Stimulated activated CD4-positive, alpha-beta T cell treated with anti-CD3 and anti-CD28 coated beads, Interleukin-4, amount 100 ng/mL, for 48 hours (primary cell): ENCODE data around the gene CRB3.
A peak's percentile ranks its signal among the peaks of the same experiment; 100 is the strongest.
"Not testable (repeated sequence)": the region's sequence is repeated elsewhere in the genome, so short reads cannot be mapped to it uniquely, and the experiment has no call there.

Experiments used
- DNase-seq, 2 donors: peaks; one replicate each; pipeline ENCODE4 v3.0.0-alpha.2; 2020; ENCODE audit warnings: low read depth in 2 of 2

The CRB3 gene

DNA sequence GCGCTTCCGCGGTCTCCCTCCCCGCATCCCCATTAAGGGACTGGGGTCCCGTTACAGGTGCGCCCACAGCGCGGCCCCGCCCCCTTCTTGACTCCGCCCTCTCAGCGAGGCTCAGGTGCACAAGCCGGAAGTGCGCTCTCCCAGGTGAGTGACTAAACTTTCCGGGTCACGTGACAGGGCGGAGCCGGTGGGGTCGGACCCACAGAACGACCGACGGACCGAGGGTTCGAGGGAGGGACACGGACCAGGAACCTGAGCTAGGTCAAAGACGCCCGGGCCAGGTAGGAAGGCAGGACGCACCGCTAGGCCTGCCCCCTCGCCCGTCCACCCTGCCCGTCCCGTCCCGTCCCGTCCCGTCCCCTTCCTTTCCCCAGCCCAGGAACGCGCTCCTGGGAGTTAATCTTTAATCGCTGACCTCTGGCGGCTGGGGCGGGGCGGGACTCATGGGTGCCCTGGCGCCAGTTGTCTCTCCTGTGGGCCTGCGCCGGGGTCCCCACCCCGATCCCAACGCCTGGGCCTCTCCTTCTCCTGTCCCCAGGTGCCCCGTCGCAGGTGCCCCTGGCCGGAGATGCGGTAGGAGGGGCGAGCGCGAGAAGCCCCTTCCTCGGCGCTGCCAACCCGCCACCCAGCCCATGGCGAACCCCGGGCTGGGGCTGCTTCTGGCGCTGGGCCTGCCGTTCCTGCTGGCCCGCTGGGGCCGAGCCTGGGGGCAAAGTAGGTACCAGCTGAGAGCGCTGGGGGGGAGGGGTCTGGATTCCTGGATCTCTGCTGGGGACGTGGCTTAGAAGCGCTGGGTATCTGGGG, at the start of gene CRB3:
CRB3 (plus strand) TSS at position 202 of the 804 bp plus-strand sequence; CDS start at position 633, 431 bp downstream.
- peak in 1 of 2 donors; percentile 22 for DNase-seq

- no peak for DNase-seq
Measured at GRCh38 chr19:6414793-6415590, 49.1 kb upstream of the CRB3 start.

DNA sequence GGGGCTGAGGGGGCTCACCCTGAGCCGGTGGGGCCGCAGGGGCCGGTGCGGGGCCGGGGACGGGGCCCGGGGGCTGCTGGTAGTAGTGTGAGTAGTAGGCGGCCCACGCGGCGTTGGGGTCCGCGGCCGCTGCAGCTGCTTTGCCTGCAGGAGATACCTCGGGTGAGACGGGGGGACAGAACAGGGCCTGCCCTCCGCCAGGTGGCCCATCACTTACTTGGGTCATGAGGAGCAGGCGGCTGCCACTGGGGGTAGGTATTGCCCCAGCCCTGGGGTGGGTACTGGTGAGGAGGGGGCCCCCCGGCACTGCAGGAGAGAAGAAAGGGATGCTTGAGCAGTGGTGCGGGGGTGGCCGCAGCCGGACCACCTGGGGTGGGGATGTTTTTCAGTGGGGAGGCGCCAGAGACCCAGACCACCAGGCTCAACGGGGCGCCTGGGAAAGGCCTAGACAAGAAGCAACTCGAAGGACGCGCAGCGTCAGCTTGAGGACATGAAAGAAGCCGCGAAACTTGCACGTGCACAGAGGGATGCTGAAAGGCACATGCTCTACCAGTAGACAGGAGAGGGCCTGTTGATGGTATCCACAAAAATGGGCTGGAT, 48.4 kb upstream of the CRB3 start:
- no peak for DNase-seq

- DNase-seq, result no peak
Measured at GRCh38 chr19:6416658-6417405, 47.2 kb upstream of the CRB3 start.

DNA sequence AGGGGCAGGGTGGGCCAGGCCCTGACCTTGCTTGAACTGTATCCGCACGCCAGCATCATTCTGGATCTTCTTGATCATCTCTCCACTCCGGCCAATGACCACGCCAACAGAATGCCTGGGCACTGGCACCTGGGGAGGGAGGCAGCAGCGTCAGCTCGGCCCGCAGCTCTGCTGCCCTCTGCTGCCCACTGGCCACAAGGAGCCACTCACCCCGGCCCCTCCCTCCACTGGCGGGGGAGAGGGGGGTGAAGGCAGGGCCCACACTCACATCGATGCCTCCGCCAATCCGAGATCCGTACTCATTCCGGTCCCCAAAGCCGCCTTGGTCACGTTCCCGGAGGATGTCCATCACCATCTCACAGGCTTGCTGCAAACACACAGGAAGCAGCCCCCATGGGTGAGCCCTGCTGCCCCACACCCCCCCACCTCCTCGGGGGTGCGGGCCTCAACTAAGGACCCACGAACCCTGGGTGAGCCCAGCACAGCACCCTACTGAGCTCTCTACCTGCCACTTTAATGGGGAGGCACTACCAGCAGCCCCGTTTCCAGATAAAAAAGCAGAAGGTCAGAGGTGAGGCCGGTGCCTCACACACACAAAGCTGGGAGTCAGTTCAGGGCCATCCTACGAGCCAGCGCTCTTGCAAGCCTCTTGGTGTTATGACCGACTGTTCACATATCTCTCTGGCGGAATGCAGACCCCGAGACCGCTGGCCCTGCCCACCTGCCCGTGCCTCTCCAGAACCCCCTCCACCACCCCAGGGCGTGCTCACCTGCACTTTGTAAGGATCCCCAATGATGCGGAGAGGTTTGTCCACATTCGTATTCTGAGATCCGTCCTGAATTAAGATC, 46.1 kb upstream of the CRB3 start:
- no peak for DNase-seq

- DNase-seq, result no peak
Measured at GRCh38 chr19:6418562-6418932, 45.5 kb upstream of the CRB3 start.

GRCh38 chr19:6421075-6422014, 42.7 kb upstream of the CRB3 start:
- no peak for DNase-seq

DNA sequence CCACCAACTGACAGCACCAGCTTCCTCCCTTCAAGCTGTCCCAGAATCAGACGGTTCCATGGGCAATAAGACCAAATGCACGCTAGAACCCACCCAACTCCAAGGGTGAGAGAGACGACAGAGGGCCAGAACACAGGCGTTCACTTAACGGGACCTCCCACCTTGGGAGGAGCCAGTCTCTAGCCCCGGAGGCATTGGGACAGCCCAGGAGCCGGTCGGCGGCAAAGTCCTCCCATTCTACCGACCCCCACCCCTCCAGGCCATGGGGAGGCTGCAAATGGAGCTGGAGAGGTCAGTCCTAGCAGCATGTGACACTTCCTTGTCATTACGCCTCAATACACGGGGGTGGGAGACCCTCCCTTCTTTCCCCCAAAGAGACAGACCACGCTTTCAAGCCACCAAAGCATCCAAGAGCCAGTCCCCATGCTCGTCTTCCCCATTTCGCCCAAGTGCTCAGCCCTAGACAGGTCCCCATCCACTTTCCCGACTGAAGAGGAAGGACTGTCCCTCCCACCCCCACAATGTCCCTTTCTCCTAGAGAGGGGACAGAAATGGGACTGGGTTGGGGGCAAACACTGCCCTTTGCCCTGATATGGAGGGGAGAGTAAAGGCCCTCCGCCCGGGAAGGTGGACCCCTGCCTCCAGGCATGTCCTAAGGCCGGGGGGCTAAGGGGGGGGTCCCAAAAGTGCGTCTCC, 40.4 kb upstream of the CRB3 start:
- peak; percentile 39 to 45 for DNase-seq

- peak in 1 of 2 donors; percentile 16 for DNase-seq
Measured at GRCh38 chr19:6424195-6424938, 39.7 kb upstream of the CRB3 start, which contains the start of gene KHSRP. TSS of gene KHSRP (minus strand) at chr19:6424811. CDS start at chr19:6424701, 110 bp downstream.

DNA sequence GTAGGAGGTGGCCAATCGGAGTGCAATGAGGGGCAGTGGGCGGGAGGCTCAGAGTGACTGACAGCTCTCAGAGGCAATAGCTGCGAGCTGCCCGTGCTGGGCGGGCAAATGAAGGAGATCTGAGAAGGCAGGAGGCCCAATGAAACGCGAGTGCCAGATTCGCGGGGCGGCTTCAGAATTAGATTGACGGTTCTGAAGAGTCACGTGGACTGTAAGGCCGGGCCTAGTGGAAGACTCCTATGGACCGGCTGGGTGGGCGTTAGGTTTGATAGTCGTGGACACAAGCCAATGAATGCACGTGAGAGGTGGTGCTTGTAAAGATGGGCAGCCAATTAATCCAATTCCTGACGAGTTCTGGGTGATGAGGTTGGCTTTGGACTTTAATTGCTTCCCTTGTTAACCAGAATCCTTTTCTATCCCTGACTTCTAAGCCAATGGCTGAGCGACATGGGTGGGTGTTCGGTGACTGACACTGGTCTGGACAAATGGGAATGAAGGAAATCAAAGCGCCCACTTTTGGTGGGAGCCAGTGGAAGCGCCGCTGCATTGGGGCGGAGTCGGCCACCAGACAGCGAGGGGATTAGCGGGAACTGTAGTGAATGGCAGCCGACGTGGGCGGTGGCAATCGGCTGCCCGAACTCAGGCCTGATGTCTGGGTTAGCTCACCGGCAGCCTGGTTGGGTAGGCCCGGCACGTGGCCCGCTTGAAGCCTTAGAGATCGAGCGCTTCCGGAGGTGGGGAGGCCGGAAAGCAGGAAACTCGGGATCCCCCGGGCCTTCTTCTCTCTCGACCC, 38.9 kb upstream of the CRB3 start:
- peak; percentile 98 to 99 for DNase-seq

GRCh38 chr19:6425732-6426620, 38.1 kb upstream of the CRB3 start:
- no peak for DNase-seq

DNA sequence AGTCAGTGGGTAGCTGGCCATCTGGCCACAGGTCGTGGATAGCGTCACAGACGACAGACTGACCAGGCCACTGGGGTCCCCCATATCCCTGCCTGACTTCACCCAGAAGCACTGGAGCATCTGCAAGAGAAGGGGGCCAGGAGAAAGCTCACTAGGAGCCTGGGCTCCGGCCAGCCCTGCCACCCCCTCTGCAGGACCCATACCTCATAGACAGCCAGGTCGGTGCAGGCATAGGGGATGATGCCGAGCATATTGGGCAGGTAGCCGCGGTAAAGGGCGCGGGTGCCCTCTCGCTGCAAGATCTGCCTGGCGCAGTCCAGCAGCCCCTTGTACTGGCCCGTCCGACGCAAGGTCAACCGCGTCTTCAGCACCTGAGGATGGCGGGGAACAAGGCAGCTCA, 36.9 kb upstream of the CRB3 start:
- DNase-seq, result no peak

GRCh38 chr19:6428692-6429418, 35.2 kb upstream of the CRB3 start:
- not testable (repeated sequence) for DNase-seq

- DNase-seq, result no peak
Measured at GRCh38 chr19:6429419-6430221, 34.5 kb upstream of the CRB3 start.

GRCh38 chr19:6431891-6432290, 32.2 kb upstream of the CRB3 start:
- no peak for DNase-seq
